Measurements from ENCODE around the gene B4GALNT2. TPM values are rescaled to one million over a fixed set of nuclear protein-coding genes. Genes with fewer than 3 reads are reported as not detected.
A peak's percentile ranks its signal among the peaks of the same experiment; 100 is the strongest.
"Not testable (repeated sequence)": the region's sequence is repeated elsewhere in the genome, so short reads cannot be mapped to it uniquely, and the experiment has no call there.

Gene B4GALNT2
- not detected for total RNA-seq
- long read RNA-seq = 0 reads

- no peak for DNase-seq
- ATAC-seq (ENCODE audit: poor library complexity) = no peak
- intact Hi-C loops (cut with DNase I) = no loop called here
Measured at GRCh38 chr17:49132699-49133364, at the start of gene B4GALNT2. Gene B4GALNT2, plus strand, starts transcription at chr17:49132769. Its CDS starts 24 bp downstream, at chr17:49132793.

- intact Hi-C loops (cut with DNase I); DNase-seq; ATAC-seq (ENCODE audit: poor library complexity): not testable (repeated sequence)
Measured at GRCh38 chr17:49085046-49085445, 47.5 kb upstream of the B4GALNT2 start.

DNA sequence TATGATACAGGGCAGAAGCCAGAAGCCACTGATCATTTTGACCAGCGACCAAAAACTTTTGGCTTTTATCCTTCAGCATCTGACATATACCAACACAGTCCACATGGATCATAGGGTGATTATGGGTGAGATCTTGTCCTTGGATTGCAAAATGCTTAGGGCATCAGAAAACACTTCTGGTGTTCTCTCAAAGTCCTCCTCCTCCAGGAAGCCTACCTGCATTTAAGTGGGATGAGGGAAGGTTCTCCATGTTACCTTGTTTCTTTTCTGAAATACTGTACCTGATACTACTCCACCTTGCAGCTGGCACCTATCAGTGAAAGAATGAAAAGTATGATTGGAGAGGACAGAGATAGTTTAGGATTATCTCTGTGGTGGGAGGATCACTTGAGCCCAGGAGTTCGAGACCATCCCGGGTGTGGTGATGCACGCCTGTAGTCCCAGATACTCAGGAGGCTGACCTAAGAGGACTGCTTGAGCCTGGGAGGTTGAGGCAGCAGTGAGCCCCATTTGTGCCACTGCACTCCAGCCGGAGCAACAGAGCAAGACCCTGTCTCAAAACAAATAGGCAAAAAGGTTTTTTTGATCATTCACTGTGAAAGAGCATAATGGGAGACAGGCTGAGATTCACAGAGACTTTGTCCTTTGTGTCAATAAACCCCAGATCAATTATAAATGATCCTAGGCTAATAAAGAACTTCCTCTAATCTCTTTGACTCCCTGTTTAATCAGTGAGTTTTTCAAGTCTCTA lies 46.8 kb upstream of the B4GALNT2 start:
- intact Hi-C loops (cut with DNase I) = no loop called here
- DNase-seq = no peak
- no peak for ATAC-seq (ENCODE audit: poor library complexity)

GRCh38 chr17:49086316-49086605 lies 46.3 kb upstream of the B4GALNT2 start:
- no peak for ATAC-seq (ENCODE audit: poor library complexity)
- intact Hi-C loops (cut with DNase I) = no loop called here
- no peak for DNase-seq

DNA sequence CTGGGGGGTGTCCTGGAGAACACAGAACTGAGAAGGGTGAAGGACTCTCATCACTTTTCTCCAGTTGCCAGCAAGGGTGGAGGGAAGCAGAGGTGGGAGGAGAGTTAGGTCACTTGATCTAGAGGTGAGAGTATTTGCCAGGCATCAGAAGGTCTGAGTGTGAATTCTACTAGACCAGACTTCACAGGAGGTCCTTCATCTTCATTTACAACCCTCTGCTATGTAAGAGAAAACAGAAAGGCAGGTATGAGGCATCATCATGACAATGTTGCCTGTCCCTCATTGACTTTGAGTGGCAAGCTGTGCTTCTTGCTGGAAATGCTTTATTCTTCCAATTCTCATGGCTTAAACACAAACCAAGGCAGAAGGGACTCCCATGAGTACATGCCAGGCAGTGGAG lies 45.9 kb upstream of the B4GALNT2 start:
- intact Hi-C loops (cut with DNase I) = no loop called here

DNA sequence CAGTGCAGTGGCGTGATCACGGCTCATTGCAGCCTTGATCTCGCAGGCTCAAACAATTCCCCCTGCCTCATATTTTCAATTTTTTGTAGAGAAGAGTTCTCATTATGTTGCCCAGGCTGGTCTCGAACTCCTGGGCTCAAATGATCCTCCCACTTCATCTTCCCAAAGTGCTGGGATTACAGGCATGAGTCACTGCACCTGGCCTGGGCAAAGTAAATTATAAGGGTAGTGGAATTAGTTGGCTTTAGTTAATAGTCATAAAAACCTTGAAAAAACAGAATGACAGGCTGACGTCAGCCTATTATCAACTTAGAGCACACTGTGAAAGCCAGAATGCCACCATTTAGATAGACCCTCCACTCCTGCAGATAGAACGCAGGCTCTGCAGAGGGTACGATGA lies 43.5 kb upstream of the B4GALNT2 start:
- ATAC-seq (ENCODE audit: poor library complexity) (no peak), DNase-seq (no peak)
- intact Hi-C loops (cut with DNase I) = no loop called here

More for the DNA sequence above, 45.9 kb upstream of the B4GALNT2 start:
- ATAC-seq (ENCODE audit: poor library complexity) = no peak
- DNase-seq = no peak

- ATAC-seq (ENCODE audit: poor library complexity) (no peak), DNase-seq (no peak)
- intact Hi-C loops (cut with DNase I) = no loop called here
Measured at GRCh38 chr17:49090878-49091594, 41.5 kb upstream of the B4GALNT2 start.

DNA sequence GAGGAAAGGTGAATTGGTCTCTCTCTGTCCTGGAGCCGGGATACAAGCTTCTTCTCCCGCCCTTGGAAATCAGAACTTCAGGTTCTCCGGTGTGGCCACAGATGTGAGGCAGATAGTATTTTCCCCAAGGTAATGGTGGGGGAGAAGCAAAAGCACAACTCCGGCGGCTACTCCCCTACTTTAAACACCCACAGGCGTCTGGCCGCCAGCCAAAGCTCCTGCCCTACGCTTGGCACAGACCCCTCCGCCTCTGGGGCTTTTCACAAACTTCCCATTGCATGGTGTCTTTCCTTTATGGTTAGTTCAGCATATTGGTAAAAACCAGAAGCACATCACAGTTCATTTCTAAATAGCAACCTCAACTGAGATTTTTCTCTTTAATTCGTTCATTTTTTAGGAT lies 39.4 kb upstream of the B4GALNT2 start:
- DNase-seq = no peak
- no peak for ATAC-seq (ENCODE audit: poor library complexity)
- intact Hi-C loops (cut with DNase I) = no loop called here

DNA sequence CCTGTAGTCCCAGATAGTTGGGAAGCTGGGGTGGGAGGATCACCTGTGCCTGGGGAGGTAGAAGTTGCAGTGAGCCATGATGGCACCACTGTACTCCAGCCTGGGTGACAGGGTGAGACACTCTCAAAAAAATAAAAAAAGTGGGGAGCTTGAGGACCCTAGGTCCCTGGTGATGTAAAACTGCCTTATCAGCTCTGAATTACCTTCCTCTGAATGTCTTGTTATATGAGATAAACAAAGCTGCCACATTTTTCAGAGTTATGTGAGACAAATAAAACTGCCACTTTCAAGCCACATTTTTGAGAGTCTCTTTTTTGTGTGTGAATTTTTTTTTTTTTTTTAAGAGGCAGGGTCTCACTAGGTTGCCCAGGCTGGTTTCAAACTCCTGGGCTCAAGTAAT lies 32.0 kb upstream of the B4GALNT2 start:
- DNase-seq (no peak), ATAC-seq (ENCODE audit: poor library complexity) (no peak)
- intact Hi-C loops (cut with DNase I) = no loop called here

- ATAC-seq (ENCODE audit: poor library complexity) = no peak
- DNase-seq = no peak
- intact Hi-C loops (cut with DNase I) = no loop called here
Measured at GRCh38 chr17:49101054-49101534, 31.5 kb upstream of the B4GALNT2 start.

DNA sequence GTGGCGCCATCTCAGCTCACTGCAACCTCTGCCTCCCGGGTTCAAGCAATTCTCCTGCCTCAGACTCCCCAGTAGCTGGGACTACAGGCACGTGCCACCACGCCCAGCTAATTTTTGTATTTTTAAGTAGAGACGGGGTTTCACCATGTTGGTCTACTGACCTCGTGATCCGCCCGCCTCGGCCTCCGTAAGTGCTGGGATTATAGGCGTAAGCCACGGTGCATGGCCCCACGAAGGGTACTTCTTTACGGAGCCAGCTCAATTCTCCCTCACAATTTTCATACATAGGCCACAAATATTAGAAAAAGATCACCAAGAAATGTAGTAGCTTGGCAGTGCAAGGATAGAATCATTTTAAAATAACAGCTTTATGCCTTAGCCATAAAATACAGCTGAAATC lies 29.2 kb upstream of the B4GALNT2 start:
- intact Hi-C loops (cut with DNase I); DNase-seq; ATAC-seq (ENCODE audit: poor library complexity): not testable (repeated sequence)

DNA sequence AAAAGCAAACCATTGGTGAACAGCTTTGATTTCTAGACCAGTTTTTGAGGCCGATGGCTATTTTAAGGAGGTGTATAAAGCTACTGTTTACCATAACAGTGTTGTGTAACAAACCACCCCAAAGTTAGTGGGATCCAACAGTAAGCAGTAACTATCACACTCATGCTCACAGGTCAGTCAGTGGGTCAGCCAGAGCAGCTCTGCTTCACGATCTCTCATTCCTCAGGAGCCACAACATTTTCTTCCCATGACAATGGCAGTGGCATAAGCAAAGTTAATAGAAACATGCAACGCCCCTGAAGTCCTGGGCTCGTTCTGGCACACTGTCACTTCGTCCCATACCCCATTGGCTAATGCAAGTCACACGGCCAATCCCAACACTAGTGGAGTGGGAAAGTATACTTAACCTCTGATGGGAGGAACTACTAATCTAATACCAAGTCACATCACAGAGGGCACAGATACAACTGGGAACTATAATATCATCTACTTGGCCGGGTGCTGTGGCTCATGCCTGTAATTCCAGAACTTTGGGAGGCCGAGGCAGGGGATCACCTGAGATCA lies 28.0 kb upstream of the B4GALNT2 start:
- ATAC-seq (ENCODE audit: poor library complexity) = no peak
- intact Hi-C loops (cut with DNase I) = no loop called here
- DNase-seq = no peak

DNA sequence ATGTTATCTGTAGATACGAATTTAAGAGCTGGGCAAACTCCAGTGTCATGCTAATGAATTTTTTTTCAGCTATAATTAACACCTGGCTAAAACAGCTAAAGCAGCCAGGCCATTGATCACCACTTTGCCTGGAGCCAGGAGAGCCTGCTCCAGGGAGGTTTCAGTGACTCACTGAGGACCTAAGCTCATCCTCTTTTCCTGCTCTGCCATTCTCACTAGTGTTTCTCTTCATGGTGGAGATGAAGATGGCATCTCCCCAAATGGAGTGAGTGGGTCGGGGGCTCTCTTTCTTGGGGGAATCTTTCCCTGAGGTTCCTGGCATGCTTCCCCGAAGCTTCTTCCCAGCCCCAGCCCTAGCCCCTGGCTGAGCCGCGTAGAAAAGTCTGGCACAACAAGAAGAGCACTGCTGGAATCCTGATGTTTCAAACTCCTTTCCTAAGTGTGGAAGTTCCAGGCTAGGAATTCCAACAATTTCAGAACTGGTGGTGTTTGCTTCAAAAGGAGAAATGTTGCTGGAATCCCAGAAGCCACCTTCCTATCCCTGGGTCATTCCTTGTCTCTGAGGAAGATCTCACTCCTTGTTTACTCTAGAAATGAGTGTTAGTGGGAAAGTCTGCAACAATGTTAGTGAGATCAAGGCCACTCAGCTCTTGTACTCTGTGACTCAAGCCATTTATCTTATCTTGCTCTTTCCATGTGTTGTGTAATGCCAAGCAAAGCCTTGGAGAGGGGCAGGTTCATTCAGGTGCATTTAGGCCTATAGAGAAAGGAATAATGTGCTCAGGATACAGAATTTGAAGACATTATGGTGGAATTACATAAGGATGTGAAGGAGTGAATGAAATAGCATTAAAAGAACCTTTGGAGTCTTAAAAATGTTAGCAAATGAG lies 26.0 kb upstream of the B4GALNT2 start:
- DNase-seq = no peak
- ATAC-seq (ENCODE audit: poor library complexity) = no peak
- intact Hi-C loops (cut with DNase I) = no loop called here

GRCh38 chr17:49107211-49107557 lies 25.4 kb upstream of the B4GALNT2 start:
- DNase-seq = no peak
- intact Hi-C loops (cut with DNase I) = no loop called here
- no peak for ATAC-seq (ENCODE audit: poor library complexity)

DNA sequence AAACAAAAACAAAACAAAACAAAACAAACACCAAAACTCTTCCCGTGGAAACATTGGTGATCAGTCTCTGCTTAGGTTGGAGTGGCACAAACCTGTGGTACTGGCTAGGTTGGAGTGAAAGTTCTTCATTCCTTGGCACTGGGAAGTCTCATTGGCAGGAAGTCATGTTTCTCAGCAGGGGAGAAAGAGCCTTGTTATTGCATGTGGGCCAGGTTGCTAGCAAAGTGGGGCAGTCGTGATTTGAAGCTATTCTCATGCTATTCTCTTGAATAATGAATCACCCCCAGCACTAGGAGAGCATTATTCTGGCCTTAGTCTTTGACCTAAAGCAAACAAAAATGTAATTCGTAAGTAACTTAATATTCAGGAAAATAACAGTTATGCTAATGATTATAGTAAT lies 24.3 kb upstream of the B4GALNT2 start:
- intact Hi-C loops (cut with DNase I) = no loop called here
- ATAC-seq (ENCODE audit: poor library complexity) (peak; percentile 84), DNase-seq (no peak)

GRCh38 chr17:49110509-49110908 lies 22.1 kb upstream of the B4GALNT2 start:
- DNase-seq (no peak), ATAC-seq (ENCODE audit: poor library complexity) (no peak)
- intact Hi-C loops (cut with DNase I) = no loop called here

DNA sequence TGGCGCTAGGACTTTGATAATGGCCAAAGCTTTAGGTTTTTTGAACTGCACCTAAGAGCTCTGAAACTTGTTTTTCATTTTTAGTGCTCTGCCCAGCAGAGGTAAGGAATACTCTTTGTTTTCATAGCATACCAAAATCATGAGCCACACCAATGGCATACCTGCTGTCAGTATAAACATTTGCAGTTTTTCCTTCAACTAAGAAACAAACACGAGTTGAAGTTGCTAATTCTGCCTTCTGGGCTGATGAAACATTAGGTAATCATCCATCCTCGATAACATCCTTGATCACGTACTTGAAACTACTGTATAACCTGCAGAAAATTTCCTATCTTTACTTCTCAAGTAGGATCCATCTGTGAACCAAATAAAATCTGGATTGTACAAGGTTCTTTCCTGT lies 20.6 kb upstream of the B4GALNT2 start:
- DNase-seq (no peak), ATAC-seq (ENCODE audit: poor library complexity) (no peak)
- intact Hi-C loops (cut with DNase I) = no loop called here

- DNase-seq = no peak
- intact Hi-C loops (cut with DNase I) = no loop called here
- no peak for ATAC-seq (ENCODE audit: poor library complexity)
Measured at GRCh38 chr17:49112936-49113335, 19.6 kb upstream of the B4GALNT2 start.

DNA sequence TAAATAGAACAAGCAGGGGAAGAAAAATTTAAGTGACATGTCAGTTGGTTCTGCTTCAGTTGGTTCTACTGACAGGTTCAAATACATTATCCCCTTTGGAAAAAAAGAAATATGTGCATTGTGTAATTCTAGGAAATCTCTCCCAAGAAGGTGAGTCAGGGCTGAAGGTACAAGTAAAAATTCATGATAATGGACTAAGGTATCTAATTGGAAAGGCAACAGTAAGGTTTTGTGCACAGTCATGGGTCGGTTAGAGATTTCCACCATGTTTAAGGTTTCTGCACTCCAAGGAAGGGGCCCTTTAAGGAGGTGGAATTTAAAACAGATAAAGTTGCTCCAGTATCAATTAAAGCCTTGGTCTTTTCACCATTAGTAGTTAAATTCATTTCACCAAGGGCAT lies 17.9 kb upstream of the B4GALNT2 start:
- intact Hi-C loops (cut with DNase I) = no loop called here
- ATAC-seq (ENCODE audit: poor library complexity) (no peak), DNase-seq (no peak)
